ENCODE results near the gene FXR1.
A peak's percentile ranks its signal among the peaks of the same experiment; 100 is the strongest.
"Not testable (repeated sequence)": the region's sequence is repeated elsewhere in the genome, so short reads cannot be mapped to it uniquely, and the experiment has no call there.

Gene FXR1

GRCh38 chr3:180990505-180990904 is 78.0 kb downstream of the FXR1 start:
- H3K27ac ChIP-seq (ENCODE audit: poor library complexity, severe bottlenecking) = no peak overlapping the region
- peaks cover 6% of the 10 kb centered on the region for H3K4me1 ChIP-seq (ENCODE audit: insufficient read depth, poor library complexity, severe bottlenecking)
- no peak for DNase-seq (ENCODE audit: low spot score)

GRCh38 chr3:180996415-180996932 is 84.0 kb downstream of the FXR1 start:
- no peak for ATAC-seq (ENCODE audit: low read depth)
- no peak for TF ChIP-seq CTCF (IDR thresholded peaks at IDR 0.05; ENCODE audit: poor library complexity, severe bottlenecking)
- Histone ChIP-seq H3K27me3 (ENCODE audit: insufficient read depth, poor library complexity, severe bottlenecking) (no peaks in the 10 kb centered on the region), H3K36me3 (ENCODE audit: low read depth) (no peaks in the 10 kb centered on the region), H3K9me3 (ENCODE audit: severe bottlenecking) (no peaks in the 10 kb centered on the region), H3K4me1 (ENCODE audit: insufficient read depth, poor library complexity, severe bottlenecking) (no peaks in the 10 kb centered on the region), H3K4me3 (ENCODE audit: severe bottlenecking) (no peak overlapping the region), H3K27ac (ENCODE audit: poor library complexity, severe bottlenecking) (no peak overlapping the region)
- no peak for DNase-seq (ENCODE audit: low spot score)

More at GRCh38 chr3:180990505-180990904, 78.0 kb downstream of the FXR1 start:
- no peaks in the 10 kb centered on the region for H3K27me3 ChIP-seq (ENCODE audit: insufficient read depth, poor library complexity, severe bottlenecking)
- no peaks in the 10 kb centered on the region for H3K9me3 ChIP-seq (ENCODE audit: severe bottlenecking)
- H3K36me3 ChIP-seq (ENCODE audit: low read depth) = peaks cover 22% of the 10 kb centered on the region
- TF ChIP-seq CTCF (IDR thresholded peaks at IDR 0.05; ENCODE audit: poor library complexity, severe bottlenecking) = no peak
- no peak for ATAC-seq (ENCODE audit: low read depth)
- H3K4me3 ChIP-seq (ENCODE audit: severe bottlenecking) = peak overlapping the region; percentile 60

GRCh38 chr3:181002331-181002730 is 89.9 kb downstream of the FXR1 start:
- H3K9me3 ChIP-seq (ENCODE audit: severe bottlenecking); H3K27ac ChIP-seq (ENCODE audit: poor library complexity, severe bottlenecking); ATAC-seq (ENCODE audit: low read depth); H3K36me3 ChIP-seq (ENCODE audit: low read depth); H3K4me1 ChIP-seq (ENCODE audit: insufficient read depth, poor library complexity, severe bottlenecking); H3K27me3 ChIP-seq (ENCODE audit: insufficient read depth, poor library complexity, severe bottlenecking); DNase-seq (ENCODE audit: low spot score); H3K4me3 ChIP-seq (ENCODE audit: severe bottlenecking): not testable (repeated sequence)

- not testable (repeated sequence) for H3K4me3 ChIP-seq (ENCODE audit: severe bottlenecking); H3K36me3 ChIP-seq (ENCODE audit: low read depth); H3K9me3 ChIP-seq (ENCODE audit: severe bottlenecking); H3K4me1 ChIP-seq (ENCODE audit: insufficient read depth, poor library complexity, severe bottlenecking); H3K27me3 ChIP-seq (ENCODE audit: insufficient read depth, poor library complexity, severe bottlenecking); H3K27ac ChIP-seq (ENCODE audit: poor library complexity, severe bottlenecking); ATAC-seq (ENCODE audit: low read depth); DNase-seq (ENCODE audit: low spot score)
Measured at GRCh38 chr3:181003469-181003868, 91.0 kb downstream of the FXR1 start.

- H3K36me3 ChIP-seq (ENCODE audit: low read depth) = no peaks in the 10 kb centered on the region
- H3K4me3 ChIP-seq (ENCODE audit: severe bottlenecking) = no peak overlapping the region
- no peaks in the 10 kb centered on the region for H3K9me3 ChIP-seq (ENCODE audit: severe bottlenecking)
- no peak for TF ChIP-seq CTCF (IDR thresholded peaks at IDR 0.05; ENCODE audit: poor library complexity, severe bottlenecking)
- H3K27ac ChIP-seq (ENCODE audit: poor library complexity, severe bottlenecking) = no peak overlapping the region
- DNase-seq (ENCODE audit: low spot score) (no peak), ATAC-seq (ENCODE audit: low read depth) (no peak)
- H3K27me3 ChIP-seq (ENCODE audit: insufficient read depth, poor library complexity, severe bottlenecking) = no peaks in the 10 kb centered on the region
- no peaks in the 10 kb centered on the region for H3K4me1 ChIP-seq (ENCODE audit: insufficient read depth, poor library complexity, severe bottlenecking)
Measured at GRCh38 chr3:181006541-181006940, 94.1 kb downstream of the FXR1 start.

- no peak overlapping the region for H3K4me3 ChIP-seq (ENCODE audit: severe bottlenecking)
- no peaks in the 10 kb centered on the region for H3K36me3 ChIP-seq (ENCODE audit: low read depth)
- no peak overlapping the region for H3K27ac ChIP-seq (ENCODE audit: poor library complexity, severe bottlenecking)
- TF ChIP-seq CTCF (IDR thresholded peaks at IDR 0.05; ENCODE audit: poor library complexity, severe bottlenecking) = no peak
- DNase-seq (ENCODE audit: low spot score) = no peak
- H3K4me1 ChIP-seq (ENCODE audit: insufficient read depth, poor library complexity, severe bottlenecking) = no peaks in the 10 kb centered on the region
- no peaks in the 10 kb centered on the region for H3K9me3 ChIP-seq (ENCODE audit: severe bottlenecking)
- no peaks in the 10 kb centered on the region for H3K27me3 ChIP-seq (ENCODE audit: insufficient read depth, poor library complexity, severe bottlenecking)
- ATAC-seq (ENCODE audit: low read depth) = no peak
Measured at GRCh38 chr3:181007262-181007661, 94.8 kb downstream of the FXR1 start.
